Muscle layer of duodenum (tissue), 2 donors: ENCODE data around the gene MROH2A.
"Not testable (repeated sequence)": the region's sequence is repeated elsewhere in the genome, so short reads cannot be mapped to it uniquely, and the experiment has no call there.

ENCODE experiments used
- H3K27ac ChIP-seq: one replicate; pipeline ENCODE4 v1.7.0; 2013; ENCODE audit warnings: mild to moderate bottlenecking, low read length
- H3K27me3 ChIP-seq: one replicate; pipeline ENCODE4 v1.7.0; 2013; ENCODE audit warnings: low read depth, mild to moderate bottlenecking, control low read depth, low read length
- H3K36me3 ChIP-seq, 2 donors: one replicate each; pipeline ENCODE4 v1.7.0; 2013; ENCODE audit warnings: low read length in 2 of 2, control low read depth in 1 of 2, mild to moderate bottlenecking in 1 of 2; ENCODE audit not compliant: insufficient read depth in 2 of 2, control insufficient read depth in 1 of 2
- H3K4me1 ChIP-seq, 2 donors: one replicate each; pipeline ENCODE4 v1.7.0; 2013; ENCODE audit warnings: low read length in 2 of 2, mild to moderate bottlenecking in 2 of 2, control low read depth in 1 of 2, moderate library complexity in 1 of 2; ENCODE audit not compliant: insufficient read depth in 2 of 2, control insufficient read depth in 1 of 2
- H3K4me3 ChIP-seq, 2 donors: one replicate each; pipeline ENCODE4 v1.7.0; 2013; ENCODE audit warnings: low read length in 2 of 2, low read depth in 1 of 2, mild to moderate bottlenecking in 1 of 2
- H3K9me3 ChIP-seq, 2 donors: one replicate each; pipeline ENCODE4 v1.7.0; 2013; ENCODE audit warnings: low read length in 2 of 2, control low read depth in 1 of 2, mild to moderate bottlenecking in 1 of 2; ENCODE audit not compliant: control insufficient read depth in 1 of 2
- donor health status: healthy.

MROH2A gene

GRCh38 chr2:233854241-233854981, 76.3 kb downstream of the MROH2A start, which contains the start of gene HJURP:
Gene HJURP, minus strand, starts transcription at chr2:233854535. Its CDS starts 35 bp downstream, at chr2:233854500.
- Histone ChIP-seq H3K27ac (peak within 1 kb of the TSS; percentile 26), H3K4me3 (peak within 1 kb of the TSS; percentile 70 to 89), H3K4me1 (peaks cover 0 to 9% of the 10 kb centered on the region in 2 donors), H3K27me3 (no peaks in the 10 kb centered on the region), H3K9me3 (no peaks in the 10 kb centered on the region), H3K36me3 (no peaks in the 10 kb centered on the region)

- H3K4me3 ChIP-seq = peak overlapping the region in 1 of 2 donors; percentile 70
- H3K4me1 ChIP-seq = peaks cover 0 to 9% of the 10 kb centered on the region in 2 donors
- H3K9me3 ChIP-seq = no peaks in the 10 kb centered on the region
- H3K27me3 ChIP-seq = no peaks in the 10 kb centered on the region
- H3K27ac ChIP-seq = no peak overlapping the region
- no peaks in the 10 kb centered on the region for H3K36me3 ChIP-seq
These were observed 77.2 kb downstream of the MROH2A start for GRCh38 chr2:233855345-233855744.

DNA sequence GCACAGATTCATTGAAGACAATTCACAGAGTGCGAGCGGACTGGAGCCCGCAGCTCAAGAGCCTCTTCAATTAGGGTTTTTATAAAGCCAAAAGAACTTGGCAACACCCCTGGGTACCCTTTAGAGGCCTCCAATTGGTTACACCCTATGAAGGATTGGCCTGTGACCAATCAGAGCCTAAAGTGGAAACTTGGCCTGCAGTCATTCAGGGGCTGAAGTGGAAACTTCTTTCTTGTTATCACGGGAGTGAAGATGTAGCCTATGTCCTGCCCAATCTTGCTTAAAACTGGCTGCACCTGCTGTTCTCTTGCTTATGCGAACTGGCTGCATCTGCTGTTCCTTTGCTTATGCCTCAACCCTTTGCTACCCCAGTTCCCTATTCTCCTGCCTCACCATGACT, 78.1 kb downstream of the MROH2A start:
- peaks cover 0 to 9% of the 10 kb centered on the region in 2 donors for H3K4me1 ChIP-seq
- no peak overlapping the region for H3K27ac ChIP-seq
- H3K27me3 ChIP-seq = no peaks in the 10 kb centered on the region
- no peaks in the 10 kb centered on the region for H3K9me3 ChIP-seq
- H3K36me3 ChIP-seq = no peaks in the 10 kb centered on the region
- no peak overlapping the region for H3K4me3 ChIP-seq

DNA sequence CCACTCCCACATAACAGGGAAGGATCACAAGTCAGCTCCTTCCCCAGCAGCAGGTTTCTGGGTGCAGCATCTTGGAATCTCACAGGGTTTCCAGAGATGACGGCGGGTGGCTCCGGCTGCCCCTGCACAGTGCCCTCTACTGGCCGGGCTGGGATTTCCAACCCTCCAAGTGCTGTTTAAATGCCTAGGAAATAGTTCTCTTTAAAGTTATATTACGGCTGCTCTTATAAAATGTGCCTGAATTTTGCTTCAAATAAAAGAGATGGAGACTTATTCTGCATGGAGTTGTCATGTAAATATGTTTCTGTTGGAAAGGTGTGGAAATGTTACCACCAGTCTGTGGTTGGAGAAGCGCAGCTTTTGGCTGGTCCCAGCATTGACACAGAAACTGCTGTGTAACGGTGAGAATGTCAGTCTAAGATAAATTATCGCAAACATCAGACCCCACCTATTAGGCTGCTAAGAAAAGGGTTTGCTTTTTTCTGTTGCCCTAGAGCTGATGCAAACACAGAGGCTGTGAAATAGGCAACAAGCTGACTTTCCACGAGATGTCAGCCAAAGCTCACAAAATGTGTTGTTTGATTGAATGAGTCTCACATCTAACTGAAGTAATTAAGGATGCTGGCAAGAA, 79.5 kb downstream of the MROH2A start:
- no peaks in the 10 kb centered on the region for H3K27me3 ChIP-seq
- no peak overlapping the region for H3K27ac ChIP-seq
- H3K9me3 ChIP-seq = no peaks in the 10 kb centered on the region
- H3K36me3 ChIP-seq = no peaks in the 10 kb centered on the region
- peaks cover 0 to 9% of the 10 kb centered on the region in 2 donors for H3K4me1 ChIP-seq
- H3K4me3 ChIP-seq = no peak overlapping the region

DNA sequence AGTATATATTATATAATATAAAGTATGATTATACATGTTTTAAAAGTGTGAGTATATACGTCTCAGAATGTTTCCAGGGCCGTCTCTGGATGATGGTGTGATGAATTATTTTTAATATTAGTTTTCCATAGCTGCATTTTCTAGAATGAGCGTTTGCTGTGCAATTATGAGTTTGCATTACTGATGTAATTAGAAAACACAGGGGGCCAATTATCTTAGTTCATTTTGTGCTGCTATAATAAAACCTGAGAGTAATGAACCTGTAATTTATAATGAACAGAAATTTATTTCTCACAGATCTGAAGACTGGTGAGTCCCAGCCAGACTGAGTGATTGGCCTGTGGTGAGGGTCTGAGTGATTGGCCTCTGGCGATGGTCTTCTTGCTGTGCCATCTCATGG, 80.2 kb downstream of the MROH2A start:
- H3K9me3 ChIP-seq = no peaks in the 10 kb centered on the region
- peaks cover 0 to 9% of the 10 kb centered on the region in 2 donors for H3K4me1 ChIP-seq
- no peaks in the 10 kb centered on the region for H3K27me3 ChIP-seq
- H3K36me3 ChIP-seq = no peaks in the 10 kb centered on the region
- H3K4me3 ChIP-seq = no peak overlapping the region
- no peak overlapping the region for H3K27ac ChIP-seq

- Histone ChIP-seq H3K36me3 (no peaks in the 10 kb centered on the region), H3K27me3 (no peaks in the 10 kb centered on the region), H3K4me1 (no peaks in the 10 kb centered on the region), H3K27ac (no peak overlapping the region), H3K4me3 (no peak overlapping the region), H3K9me3 (peaks cover 3 to 5% of the 10 kb centered on the region in 2 donors)
These were observed 84.2 kb downstream of the MROH2A start for GRCh38 chr2:233862261-233862768.

GRCh38 chr2:233865838-233866237, 87.7 kb downstream of the MROH2A start:
- Histone ChIP-seq H3K4me3 (no peak overlapping the region), H3K36me3 (no peaks in the 10 kb centered on the region), H3K27me3 (no peaks in the 10 kb centered on the region), H3K4me1 (no peaks in the 10 kb centered on the region), H3K9me3 (peaks cover 3 to 5% of the 10 kb centered on the region in 2 donors), H3K27ac (no peak overlapping the region)

GRCh38 chr2:233866479-233866878, 88.3 kb downstream of the MROH2A start:
- no peaks in the 10 kb centered on the region for H3K27me3 ChIP-seq
- no peak overlapping the region for H3K4me3 ChIP-seq
- H3K4me1 ChIP-seq = no peaks in the 10 kb centered on the region
- H3K36me3 ChIP-seq = no peaks in the 10 kb centered on the region
- no peak overlapping the region for H3K27ac ChIP-seq
- peaks cover 3 to 5% of the 10 kb centered on the region in 2 donors for H3K9me3 ChIP-seq

DNA sequence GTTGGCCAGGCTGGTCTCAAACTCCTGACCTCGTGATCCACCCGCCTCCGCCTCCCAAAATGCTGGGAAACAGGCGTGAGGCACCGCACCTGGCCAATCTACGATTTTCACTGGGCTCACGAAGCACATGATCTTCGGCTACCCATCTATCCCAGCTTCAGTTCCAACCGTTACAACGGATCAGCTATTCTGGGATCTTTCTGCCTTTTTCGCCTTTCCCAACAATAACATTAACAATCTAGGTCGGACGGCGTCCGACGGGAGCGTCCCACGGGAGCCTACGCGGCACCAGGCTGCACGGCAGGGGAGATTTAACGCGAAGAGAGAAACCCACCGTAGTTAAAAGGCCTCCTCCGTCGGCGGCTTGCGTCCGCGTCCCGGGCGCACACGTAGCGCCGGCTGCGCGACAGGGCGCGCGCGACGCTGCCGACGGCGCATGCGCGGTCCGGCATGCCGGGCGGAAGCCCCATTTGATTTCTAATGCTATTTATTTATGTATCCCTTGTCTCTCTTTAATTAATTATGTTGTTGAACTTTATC, 89.9 kb downstream of the MROH2A start, which contains the start of gene MSL3B:
Gene MSL3B (minus strand): TSS at position 394 of the 540 bp plus-strand sequence.
- Histone ChIP-seq H3K4me1 (no peaks in the 10 kb centered on the region), H3K4me3 (peak within 1 kb of the TSS; percentile 71 to 74), H3K9me3 (peaks cover 3 to 5% of the 10 kb centered on the region in 2 donors), H3K36me3 (no peaks in the 10 kb centered on the region), H3K27ac (no peak within 1 kb of the TSS), H3K27me3 (no peaks in the 10 kb centered on the region)

GRCh38 chr2:233871432-233871831, 93.3 kb downstream of the MROH2A start:
- Histone ChIP-seq H3K9me3 (peaks cover 0 to 3% of the 10 kb centered on the region in 2 donors), H3K4me3 (no peak overlapping the region), H3K27me3 (no peaks in the 10 kb centered on the region), H3K36me3 (no peaks in the 10 kb centered on the region), H3K27ac (no peak overlapping the region), H3K4me1 (no peaks in the 10 kb centered on the region)

DNA sequence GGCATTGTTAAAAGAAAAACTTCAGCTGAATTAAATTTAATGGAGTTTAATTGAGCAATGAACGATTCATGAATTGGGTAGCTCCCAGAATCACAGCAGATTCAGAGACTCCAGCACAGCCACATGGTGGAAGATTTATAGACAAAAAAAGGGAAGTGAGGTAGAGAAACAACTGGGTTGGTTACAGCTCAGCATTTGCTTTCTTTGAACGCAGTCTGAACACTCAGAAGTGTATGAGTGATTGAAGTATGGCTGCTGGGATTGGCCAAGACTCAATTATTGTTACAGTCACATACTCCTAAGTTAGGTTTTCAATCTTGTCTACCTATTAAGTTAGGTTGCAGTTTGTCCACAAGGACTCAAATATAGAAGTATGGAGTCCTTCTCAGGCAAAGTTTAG, 94.0 kb downstream of the MROH2A start:
- H3K27ac ChIP-seq, H3K36me3 ChIP-seq, H3K4me1 ChIP-seq, H3K4me3 ChIP-seq, H3K9me3 ChIP-seq, H3K27me3 ChIP-seq: not testable (repeated sequence)
